Endometrial microvascular endothelial cells (primary cell): ENCODE results near the gene MUC2. TPM values are rescaled to one million over a fixed set of nuclear protein-coding genes. Genes with fewer than 3 reads are reported as not detected.

ENCODE experiments used
- in situ Hi-C: cut with HindIII; loops from 2 replicates; pipeline ENCODE4 v1.10.0; 2017; ENCODE audit warnings: low sequenced_read_pairs, low pct_unique_long_range_greater_than_20kb; ENCODE audit errors: inconsistent ontology term
- total RNA-seq: library from RNA; depleted of rRNA; stranded (reverse); fragments of >200 nt; gene quantifications from one replicate; pipeline ENCODE4 v1.2.3, GENCODE V29; 2015; ENCODE audit errors: inconsistent ontology term

The MUC2 gene
- total RNA-seq: not detected

GRCh38 chr11:1074244-1075221 lies at the start of gene MUC2:
TSS of gene MUC2 (plus strand) at chr11:1074874.
- in situ Hi-C loops: loop anchor here (25.0 kb wide), 1 partner anchor 162 kb away; the partner anchor contains the start of gene CHID1

- in situ Hi-C loops: no loop called here
These were observed 49.1 kb upstream of the MUC2 start for GRCh38 chr11:1025410-1026162.

- in situ Hi-C loops: no loop called here
These were observed 48.6 kb upstream of the MUC2 start for GRCh38 chr11:1026163-1026450.

- in situ Hi-C loops: no loop called here
These were observed 47.8 kb upstream of the MUC2 start for GRCh38 chr11:1026641-1027482.

- in situ Hi-C loops: no loop called here
These were observed 47.0 kb upstream of the MUC2 start for GRCh38 chr11:1027483-1028290.

GRCh38 chr11:1028291-1028540 lies 46.5 kb upstream of the MUC2 start:
- in situ Hi-C loops: no loop called here

- in situ Hi-C loops: no loop called here
These were observed 46.1 kb upstream of the MUC2 start for GRCh38 chr11:1028616-1029015.

GRCh38 chr11:1029051-1029450 lies 45.6 kb upstream of the MUC2 start:
- in situ Hi-C loops: no loop called here

- in situ Hi-C loops: no loop called here
These were observed 45.0 kb upstream of the MUC2 start for GRCh38 chr11:1029654-1030053.

- in situ Hi-C loops: no loop called here
These were observed 44.6 kb upstream of the MUC2 start for GRCh38 chr11:1030086-1030485.

GRCh38 chr11:1030556-1030955 lies 44.1 kb upstream of the MUC2 start:
- in situ Hi-C loops: no loop called here

GRCh38 chr11:1031121-1031899 lies 43.4 kb upstream of the MUC2 start:
- in situ Hi-C loops: no loop called here

- in situ Hi-C loops: no loop called here
These were observed 42.3 kb upstream of the MUC2 start for GRCh38 chr11:1032310-1032891.

GRCh38 chr11:1033016-1033798 lies 41.5 kb upstream of the MUC2 start:
- in situ Hi-C loops: no loop called here

GRCh38 chr11:1034001-1034400 lies 40.7 kb upstream of the MUC2 start:
- in situ Hi-C loops: no loop called here

- in situ Hi-C loops: no loop called here
These were observed 40.0 kb upstream of the MUC2 start for GRCh38 chr11:1034456-1035295.
